ENCODE measurements around the gene PEG3. TPM values are rescaled to one million over a fixed set of nuclear protein-coding genes. Genes with fewer than 3 reads are reported as not detected.

Gene PEG3
- total and polyA plus RNA-seq, 9 of the 15 experiments (the other 6 are each of a cell fraction or from before 2014, with no cell fraction given) = 0.04 to 0.40 TPM; not detected in 7

GRCh38 chr19:56877069-56877715 lies 36.7 kb upstream of the PEG3 start:
- H3K4me3 ChIP-seq = no peak overlapping the region
- H3K36me3 ChIP-seq (ENCODE audit: control insufficient read depth, insufficient read depth, low read length) = no peaks in the 10 kb centered on the region
- H4K20me1 ChIP-seq (replicated peaks; ENCODE audit: control insufficient read depth, insufficient read depth, low read length) = no peaks in the 10 kb centered on the region
- H3K9ac ChIP-seq (ENCODE audit: insufficient read depth in 1 of 2, low read depth in 2 of 2, low read length in 2 of 2) = no peak overlapping the region
- intact Hi-C loops (cut with micrococcal nuclease) = no loop called here
- ChIA-PET POLR2A (no interaction called here), CTCF (ENCODE audit: low intra/inter-chr PET ratio) (no interaction called here)
- H3K9me1 ChIP-seq (ENCODE audit: control insufficient read depth, insufficient read depth, low read length) = no peaks in the 10 kb centered on the region
- no peak overlapping the region for H3K4me2 ChIP-seq (ENCODE audit: insufficient read depth, low read length)
- H3K27ac ChIP-seq (ENCODE audit: extremely low read depth, low read depth, low read length) = no peak overlapping the region
- FAIRE-seq (no peak), ATAC-seq (no peak), DNase-seq (ENCODE audit: extremely low read depth in 1 of 4, low spot score in 3 of 4) (no peak)
- WGBS (ENCODE audit: insufficient coverage, low coverage, missing lambda C conversion rate) = 0% methylated on average over 19 of the region's 19 CpGs
- in situ Hi-C loops (cut with MboI) = no loop called here
- H3K9me3 ChIP-seq (replicated peaks; ENCODE audit: control insufficient read depth, insufficient read depth, low read depth, low read length) = no peaks in the 10 kb centered on the region
- H3K27me3 ChIP-seq (ENCODE audit: control insufficient read depth in 2 of 2, insufficient read depth in 2 of 2, low read length in 2 of 2) = no peaks in the 10 kb centered on the region
- H3K4me1 ChIP-seq (replicated peaks in 1 of 2; ENCODE audit: control insufficient read depth in 2 of 2, insufficient read depth in 2 of 2, low read length in 2 of 2) = no peaks in the 10 kb centered on the region
- no peak overlapping the region for H2AFZ ChIP-seq (ENCODE audit: low read depth, low read length)
- no peaks in the 10 kb centered on the region for H3K79me2 ChIP-seq (ENCODE audit: control insufficient read depth, insufficient read depth, low read length)
- no TSS peak for BruUV-seq (replicated peaks)
- TF ChIP-seq ZC3H4 (CRISPR knock-in tag; IDR thresholded peaks at IDR 0.05; ENCODE audit: borderline replicate concordance) (no peak), GTF3C2 (IDR thresholded peaks at IDR 0.05; ENCODE audit: borderline replicate concordance, extremely low read depth, insufficient read length) (no peak)
- TF ChIP-seq, protein P1, sequence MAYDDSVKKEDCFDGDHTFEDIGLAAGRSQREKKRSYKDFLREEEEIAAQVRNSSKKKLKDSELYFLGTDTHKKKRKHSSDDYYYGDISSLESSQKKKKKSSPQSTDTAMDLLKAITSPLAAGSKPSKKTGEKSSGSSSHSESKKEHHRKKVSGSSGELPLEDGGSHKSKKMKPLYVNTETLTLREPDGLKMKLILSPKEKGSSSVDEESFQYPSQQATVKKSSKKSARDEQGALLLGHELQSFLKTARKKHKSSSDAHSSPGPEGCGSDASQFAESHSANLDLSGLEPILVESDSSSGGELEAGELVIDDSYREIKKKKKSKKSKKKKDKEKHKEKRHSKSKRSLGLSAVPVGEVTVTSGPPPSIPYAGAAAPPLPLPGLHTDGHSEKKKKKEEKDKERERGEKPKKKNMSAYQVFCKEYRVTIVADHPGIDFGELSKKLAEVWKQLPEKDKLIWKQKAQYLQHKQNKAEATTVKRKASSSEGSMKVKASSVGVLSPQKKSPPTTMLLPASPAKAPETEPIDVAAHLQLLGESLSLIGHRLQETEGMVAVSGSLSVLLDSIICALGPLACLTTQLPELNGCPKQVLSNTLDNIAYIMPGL (CRISPR knock-in tag; IDR thresholded peaks at IDR 0.05) = no peak
- TF ChIP-seq, protein P2, sequence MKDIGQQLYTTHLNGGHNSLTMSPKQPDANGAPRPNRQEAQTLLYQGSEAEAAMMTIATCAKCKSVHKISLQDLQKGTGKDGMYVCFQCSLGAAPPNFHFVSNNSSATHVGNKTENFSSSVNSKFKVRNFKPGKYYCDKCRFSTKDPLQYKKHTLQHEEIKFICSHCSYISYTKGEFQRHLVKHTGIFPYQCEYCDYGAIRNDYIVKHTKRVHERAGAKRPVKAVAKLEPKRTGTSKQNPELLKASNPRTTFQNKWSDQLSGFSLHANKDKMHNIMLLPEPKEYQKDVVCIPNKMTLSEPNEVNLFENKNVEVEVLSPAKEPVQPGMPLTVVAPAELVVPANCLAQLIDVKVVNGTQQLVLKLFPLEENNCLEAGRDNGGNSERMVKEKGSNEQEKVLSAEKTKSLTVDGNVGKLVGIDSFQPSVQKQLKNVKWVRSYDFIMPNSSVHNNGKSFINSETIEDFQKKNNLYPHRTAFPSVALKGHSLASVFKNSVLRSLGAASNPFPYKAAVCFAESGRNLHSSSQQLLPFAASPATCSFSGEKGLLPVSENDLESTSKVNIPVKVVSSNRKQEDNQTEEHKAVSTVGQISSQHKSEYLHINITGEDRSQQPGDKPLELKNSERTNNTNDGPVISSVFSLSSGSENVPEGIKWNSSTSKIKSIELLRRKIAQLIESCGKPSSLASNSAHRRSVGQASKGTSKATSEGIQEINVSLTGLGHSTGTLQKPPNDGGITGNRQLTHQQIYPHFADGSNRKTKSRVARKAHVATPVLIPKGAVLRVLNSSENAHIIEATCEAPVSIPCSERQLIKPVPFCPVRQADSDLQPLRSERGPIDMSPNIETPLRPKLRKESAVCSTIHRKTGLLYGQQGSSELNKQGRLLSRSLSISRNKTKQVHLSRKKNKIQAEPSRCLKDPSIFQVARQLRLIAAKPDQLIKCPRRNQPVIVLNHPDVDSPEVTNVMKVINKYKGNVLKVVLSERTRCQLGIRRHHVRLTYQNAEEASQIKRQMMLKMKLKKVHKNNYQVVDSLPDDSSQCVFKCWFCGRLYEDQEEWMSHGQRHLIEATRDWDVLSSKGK (CRISPR knock-in tag; IDR thresholded peaks at IDR 0.05) = no peak
